Spleen (tissue), 7 donors: Measurements from ENCODE around the gene AGPAT3.

Source experiments
- POLR2A ChIP-seq, 3 donors: fragments of 450-650 bp; IDR thresholded peaks; one replicate each; pipeline ENCODE4 v1.5.1; 2017; ENCODE audit warnings: antibody characterized with exemption in 3 of 3, mild to moderate bottlenecking in 1 of 3
- POLR2AphosphoS5 ChIP-seq, 3 donors: sonication (generic); formaldehyde crosslinking; IDR thresholded peaks; one replicate each; pipeline ENCODE4 v1.5.1; 2017; ENCODE audit warnings: antibody characterized with exemption in 3 of 3
- TF ChIP-seq, protein P1 (sequence below), 11 experiments: fragments of 200-600 bp in 7 of 11; fragments of 450-650 bp in 4 of 11; sonication (generic) in 4 of 11; IDR thresholded peaks in 8 of 11; conservative IDR thresholded peaks in 3 of 11; 1 replicate in 7 of 11; 2 replicates in 4 of 11; pipeline versions ENCODE4 v1.4.0 to v1.8.0; 2016 to 2021; ENCODE audit warnings: antibody characterized with exemption in 11 of 11, inconsistent platforms in 4 of 11, mild to moderate bottlenecking in 1 of 11
- donor health status: DM: no; HTN: no; CAD: no; lungs with moderate emphysema.
- donor health status: DM: no; HTN: no; CAD: no.
- donor health status: DM: no; HTN: no; CAD: no.

DNA sequence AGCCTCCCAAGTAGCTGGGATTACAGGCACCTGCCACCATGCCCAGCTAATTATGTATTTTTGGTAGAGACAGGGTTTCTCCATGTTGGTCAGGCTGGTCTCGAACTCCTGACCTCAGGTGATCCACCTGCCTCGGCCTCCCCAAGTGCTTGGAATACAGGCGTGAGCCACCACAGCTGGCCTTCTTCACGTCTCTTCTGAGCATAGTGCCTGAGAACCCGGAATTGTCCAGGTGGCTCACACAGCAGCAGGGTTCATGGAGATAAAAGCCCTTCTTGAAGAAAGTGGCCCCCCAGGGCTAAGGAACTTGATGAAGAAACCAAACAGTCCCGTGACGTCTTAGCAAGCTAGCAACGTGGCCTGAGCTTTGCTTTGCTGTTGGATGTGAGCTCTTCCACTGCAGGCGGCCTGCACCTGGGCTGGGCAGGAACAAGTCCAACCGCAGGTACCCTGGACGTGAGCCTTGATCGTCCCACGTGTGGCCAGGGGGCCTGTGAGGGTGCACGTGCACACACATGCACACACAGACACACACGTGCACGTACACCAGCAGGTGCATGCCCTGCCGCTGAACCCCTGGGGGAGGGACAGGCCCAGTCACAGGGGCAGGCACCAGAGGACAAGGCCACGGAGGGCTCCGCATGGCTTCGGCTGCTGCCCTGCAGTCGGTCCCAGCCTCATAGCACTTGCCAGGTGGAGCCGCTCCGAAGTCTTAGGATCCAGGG, 123.6 kb downstream of the AGPAT3 start:
- TF ChIP-seq POLR2A (IDR thresholded peaks at IDR 0.05) (no peak), POLR2AphosphoS5 (IDR thresholded peaks at IDR 0.05) (peak in 1 of 3 donors; percentile 69)
- TF ChIP-seq, protein P1, sequence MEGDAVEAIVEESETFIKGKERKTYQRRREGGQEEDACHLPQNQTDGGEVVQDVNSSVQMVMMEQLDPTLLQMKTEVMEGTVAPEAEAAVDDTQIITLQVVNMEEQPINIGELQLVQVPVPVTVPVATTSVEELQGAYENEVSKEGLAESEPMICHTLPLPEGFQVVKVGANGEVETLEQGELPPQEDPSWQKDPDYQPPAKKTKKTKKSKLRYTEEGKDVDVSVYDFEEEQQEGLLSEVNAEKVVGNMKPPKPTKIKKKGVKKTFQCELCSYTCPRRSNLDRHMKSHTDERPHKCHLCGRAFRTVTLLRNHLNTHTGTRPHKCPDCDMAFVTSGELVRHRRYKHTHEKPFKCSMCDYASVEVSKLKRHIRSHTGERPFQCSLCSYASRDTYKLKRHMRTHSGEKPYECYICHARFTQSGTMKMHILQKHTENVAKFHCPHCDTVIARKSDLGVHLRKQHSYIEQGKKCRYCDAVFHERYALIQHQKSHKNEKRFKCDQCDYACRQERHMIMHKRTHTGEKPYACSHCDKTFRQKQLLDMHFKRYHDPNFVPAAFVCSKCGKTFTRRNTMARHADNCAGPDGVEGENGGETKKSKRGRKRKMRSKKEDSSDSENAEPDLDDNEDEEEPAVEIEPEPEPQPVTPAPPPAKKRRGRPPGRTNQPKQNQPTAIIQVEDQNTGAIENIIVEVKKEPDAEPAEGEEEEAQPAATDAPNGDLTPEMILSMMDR (IDR thresholded peaks at IDR 0.05 in 8 of 11, conservative IDR thresholded peaks at IDR 0.05 in 3 of 11): no peak
